K562 (cell line): ENCODE results near the gene SIRPB2. TPM values are rescaled to one million over a fixed set of nuclear protein-coding genes. Genes with fewer than 3 reads are reported as not detected.

Source experiments
- ATAC-seq: fragments of 200-7000 bp; cut with Tn5 transposase; 3 replicates; pipeline ENCODE4 v1.9.1; 2020; ENCODE audit warnings: moderate library complexity
- BruUV-seq: library from RNA; stranded (reverse); fragments of 400-500 nt; replicated peaks from 2 replicates; lab custom pipeline; 2021; lab: Mats Ljungman, UMichigan
- CTCF ChIA-PET: fragments of 300-600 bp; formaldehyde crosslinking; extraction: SDS; loops from one replicate; lab custom pipeline; 2021; ENCODE audit warnings: low intra/inter-chr PET ratio; lab: Yijun Ruan, JAX
- POLR2A ChIA-PET: fragments of 300-600, 350-650 bp; sonication (Branson Sonifier 250); formaldehyde crosslinking; extraction: SDS; loops from one replicate; lab custom pipeline; 2021; ENCODE audit warnings: antibody characterized with exemption, inconsistent platforms; lab: Yijun Ruan, JAX
- DNase-seq, 4 experiments: peaks; one replicate each; pipeline versions ENCODE4 v3.0.0 to v3.0.0-alpha.2; 2011 to 2018; ENCODE audit warnings: low spot score in 3 of 4, mixed read lengths in 3 of 4; ENCODE audit errors: extremely low read depth in 1 of 4
- FAIRE-seq: peaks from 2 replicates; lab custom pipeline; 2011; peaks lifted over from hg19 to GRCh38; lab: Jason Lieb, UNC
- H2AFZ ChIP-seq: 2 replicates; pipeline ENCODE4 v1.6.0; 2011; ENCODE audit warnings: low read depth, low read length, control low read depth, inconsistent platforms
- H3K27ac ChIP-seq: fragments of 200-600 bp; 3 replicates; pipeline ENCODE4 v1.8.0; 2011; ENCODE audit warnings: low read depth, mild to moderate bottlenecking, control low read depth, inconsistent platforms, low read length, moderate library complexity, mixed read lengths; ENCODE audit errors: extremely low read depth
- H3K27me3 ChIP-seq, 2 experiments: fragments of 300-600 bp in 1 of 2; 2 replicates in 1 of 2; 3 replicates in 1 of 2; pipeline versions ENCODE4 v1.6.0 to v1.8.0; 2011; ENCODE audit warnings: inconsistent platforms in 2 of 2, low read length in 2 of 2, mild to moderate bottlenecking in 1 of 2, mixed read lengths in 1 of 2, moderate library complexity in 1 of 2; ENCODE audit not compliant: control insufficient read depth in 2 of 2, insufficient read depth in 2 of 2
- H3K36me3 ChIP-seq: fragments of 300-600 bp; 3 replicates; pipeline ENCODE4 v1.8.0; 2011; ENCODE audit warnings: mild to moderate bottlenecking, low read length, inconsistent platforms; ENCODE audit not compliant: control insufficient read depth, insufficient read depth
- H3K4me1 ChIP-seq, 2 experiments: fragments of 200-600 bp in 1 of 2; replicated peaks in 1 of 2; 2 replicates in 1 of 2; 3 replicates in 1 of 2; pipeline versions ENCODE4 v1.5.1 to v1.8.0; 2011; ENCODE audit warnings: inconsistent platforms in 2 of 2, low read length in 2 of 2, mild to moderate bottlenecking in 1 of 2, mixed read lengths in 1 of 2, moderate library complexity in 1 of 2; ENCODE audit not compliant: control insufficient read depth in 2 of 2, insufficient read depth in 2 of 2
- H3K4me2 ChIP-seq: 2 replicates; pipeline ENCODE4 v1.6.1; 2011; ENCODE audit warnings: low read length, control low read depth, inconsistent platforms, mixed read lengths; ENCODE audit not compliant: insufficient read depth
- H3K4me3 ChIP-seq: fragments of 200-600 bp; sonication (generic), shearing (Covaris generic); 2 replicates; pipeline ENCODE4 v1.5.1; 2016; ENCODE audit warnings: control low read depth, inconsistent platforms
- H3K79me2 ChIP-seq: fragments of 200-600 bp; 3 replicates; pipeline ENCODE4 v1.8.0; 2011; ENCODE audit warnings: low read length, inconsistent platforms; ENCODE audit not compliant: control insufficient read depth, insufficient read depth
- H3K9ac ChIP-seq, 2 experiments: 2 replicates each; pipeline versions ENCODE4 v1.6.0 to v1.6.1; 2011; ENCODE audit warnings: low read depth in 2 of 2, low read length in 2 of 2, control low read depth in 1 of 2, inconsistent platforms in 1 of 2, mild to moderate bottlenecking in 1 of 2, mixed read lengths in 1 of 2; ENCODE audit not compliant: insufficient read depth in 1 of 2
- H3K9me1 ChIP-seq: one replicate; pipeline ENCODE4 v1.6.0; 2011; ENCODE audit warnings: inconsistent platforms, mild to moderate bottlenecking, low read length, moderate library complexity; ENCODE audit not compliant: control insufficient read depth, insufficient read depth
- H3K9me3 ChIP-seq: replicated peaks from 2 replicates; pipeline ENCODE4 v1.5.1; 2011; ENCODE audit warnings: low read depth, low read length, inconsistent platforms; ENCODE audit not compliant: control insufficient read depth, insufficient read depth
- H4K20me1 ChIP-seq: replicated peaks from 2 replicates; pipeline ENCODE4 v1.6.1; 2011; ENCODE audit warnings: low read length, inconsistent platforms, mixed read lengths; ENCODE audit not compliant: control insufficient read depth, insufficient read depth
- BHLHE40 ChIP-seq: IDR thresholded peaks from 2 replicates; pipeline ENCODE4 v1.6.1; 2011; ENCODE audit warnings: low read length, improper control_type of control experiment
- GATA2 ChIP-seq: sonication (generic); formaldehyde crosslinking; IDR thresholded peaks from 2 replicates; pipeline ENCODE4 v1.4.0; 2020; ENCODE audit warnings: mild to moderate bottlenecking, missing genetic modification reagents
- KLF16 ChIP-seq: IDR thresholded peaks from 2 replicates; pipeline ENCODE4 v1.6.1; 2016; ENCODE audit warnings: antibody characterized with exemption
- MAFF ChIP-seq: IDR thresholded peaks from 2 replicates; pipeline ENCODE4 v1.6.1; 2012; ENCODE audit warnings: low read length, improper control_type of control experiment
- MCM2 ChIP-seq: fragments of 450-650 bp; IDR thresholded peaks from 2 replicates; pipeline ENCODE4 v1.6.1; 2017; ENCODE audit warnings: low read depth, mild to moderate bottlenecking
- RB1 ChIP-seq: fragments of 450-650 bp; IDR thresholded peaks from 2 replicates; pipeline ENCODE4 v1.6.1; 2017; ENCODE audit warnings: low read depth, mild to moderate bottlenecking
- THRAP3 ChIP-seq: fragments of 450-650 bp; IDR thresholded peaks from 2 replicates; pipeline ENCODE4 v1.6.1; 2016; ENCODE audit warnings: mild to moderate bottlenecking, inconsistent platforms, borderline replicate concordance
- ZBTB7A ChIP-seq: IDR thresholded peaks from 2 replicates; pipeline ENCODE4 v1.6.1; 2011; ENCODE audit warnings: low read depth, mild to moderate bottlenecking, low read length, moderate library complexity, borderline replicate concordance; ENCODE audit not compliant: control insufficient read depth
- ZNF121 ChIP-seq: sonication (generic); formaldehyde crosslinking; conservative IDR thresholded peaks from 2 replicates; pipeline ENCODE4 v1.8.0; 2022; ENCODE audit warnings: missing genetic modification reagents
- ZNF311 ChIP-seq: fragments of 250-450 bp; sonication (Bioruptor Pico); IDR thresholded peaks from 2 replicates; pipeline ENCODE4 v1.4.0; 2020; ENCODE audit warnings: mild to moderate bottlenecking, moderate library complexity
- WGBS: fragments of 100-300 bp; shearing (Covaris generic); methylation state at CpG from one replicate; pipeline ENCODE4 v1.1.6; 2016; ENCODE audit warnings: low coverage, mixed read lengths; ENCODE audit not compliant: insufficient coverage; ENCODE audit errors: missing lambda C conversion rate; 5-methylcytosine and 5-hydroxymethylcytosine counted together
- in situ Hi-C: fragments of 300-500 bp; cut with MboI; formaldehyde crosslinking; loops from 4 replicates; pipeline ENCODE4 v1.15.0; 2018; ENCODE audit warnings: inconsistent platforms, mixed read lengths
- intact Hi-C: fragments of 100-400 bp; cut with micrococcal nuclease; formaldehyde crosslinking; loops from 2 replicates; pipeline ENCODE4 v1.14.2; 2022
- polyA plus RNA-seq, 8 experiments: library from polyadenylated mRNA; depleted of rRNA in 4 of 8; stranded (reverse) in 5 of 8; unstranded in 3 of 8; fragments of >200 nt; fragmentation: Nextera tagmentation in 2 of 8; fragmentation: Illumina TruSeq in 1 of 8; extraction: Ambion mirVana in 2 of 8; extraction: Trizol in 1 of 8; gene quantifications; 2 replicates each; pipeline versions ENCODE4 v1.2.1 to v1.2.3, GENCODE V29; 2011 to 2014; ENCODE audit warnings: inconsistent platforms in 1 of 8, missing spikeins in 1 of 8
- total RNA-seq, 7 experiments: library from RNA; depleted of rRNA in 6 of 7; stranded (reverse); fragments of >200 nt in 6 of 7; fragmentation: Illumina TruSeq in 2 of 7; extraction: Trizol in 2 of 7; gene quantifications; 2 replicates each; pipeline versions ENCODE4 v1.2.1 to v1.2.3, GENCODE V29; 2011 to 2021; ENCODE audit warnings: low replicate concordance in 1 of 7
- TF ChIP-seq, protein P1 (sequence below): sonication (generic); formaldehyde crosslinking; IDR thresholded peaks from 2 replicates; pipeline ENCODE4 v1.8.1; 2023; ENCODE audit warnings: mild to moderate bottlenecking, missing genetic modification reagents
- TF ChIP-seq, protein P2 (sequence below): sonication (generic); formaldehyde crosslinking; IDR thresholded peaks from 2 replicates; pipeline ENCODE4 v1.8.0; 2023; ENCODE audit warnings: mild to moderate bottlenecking, missing genetic modification reagents
- TF ChIP-seq, protein P3 (sequence below): fragments of 250-450 bp; sonication (Bioruptor Pico); IDR thresholded peaks from 2 replicates; pipeline ENCODE4 v1.4.0; 2020; ENCODE audit warnings: mild to moderate bottlenecking, moderate library complexity, borderline replicate concordance

SIRPB2 gene
- total and polyA plus RNA-seq, 9 of the 15 experiments (the other 6 are each of a cell fraction or from before 2014, with no cell fraction given) = 0.07 TPM; not detected in 7

DNA sequence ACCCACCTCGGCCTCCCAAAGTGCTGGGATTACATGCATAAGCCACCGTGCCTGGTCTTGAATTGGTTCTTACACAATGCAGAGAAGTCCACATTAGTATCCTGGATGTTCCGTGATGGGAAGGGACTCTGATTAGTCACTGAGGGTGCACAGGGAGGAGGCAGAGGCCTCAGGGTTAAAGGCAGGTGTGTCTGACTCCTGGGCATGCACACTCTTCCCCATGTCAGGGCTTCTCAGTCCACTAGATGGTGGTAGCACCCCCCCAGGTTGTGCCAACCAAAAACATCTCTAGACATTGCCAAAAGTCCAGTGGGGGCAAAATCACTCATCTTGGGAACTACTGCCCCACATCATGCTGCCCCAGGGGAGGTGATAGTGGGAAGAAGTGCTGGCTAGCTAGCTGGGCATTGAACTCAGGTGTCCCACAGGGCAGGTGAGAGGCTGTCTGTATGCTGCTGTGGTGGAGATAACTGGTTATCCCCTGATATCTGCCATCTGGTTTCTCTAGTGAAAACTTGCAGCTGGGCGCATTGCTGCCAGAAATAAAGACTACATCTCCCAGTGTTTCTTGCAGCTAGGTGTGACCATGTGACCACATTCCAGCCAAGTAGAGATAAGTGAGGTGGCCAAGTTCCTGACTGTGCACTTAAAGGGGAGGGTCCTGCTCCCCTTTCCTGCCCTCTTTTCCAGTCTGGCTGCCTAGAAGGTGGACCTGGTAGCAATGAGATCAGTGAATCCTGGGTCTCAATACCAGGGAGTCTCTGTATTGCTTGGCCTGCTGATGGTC, 16.2 kb downstream of the SIRPB2 start:
- BruUV-seq = no TSS peak
- H3K27ac ChIP-seq = no peak overlapping the region
- H3K27me3 ChIP-seq = peaks cover 5 to 26% of the 10 kb centered on the region in 2 experiments
- H3K9me3 ChIP-seq = no peaks in the 10 kb centered on the region
- no peak overlapping the region for H3K4me2 ChIP-seq
- H3K9me1 ChIP-seq = no peaks in the 10 kb centered on the region
- H2AFZ ChIP-seq = peak overlapping the region; percentile 34; the same call in 1 of the 2 replicates
- 14% methylated on average over 3 of the region's 4 CpGs for WGBS
- H4K20me1 ChIP-seq = no peaks in the 10 kb centered on the region
- no peaks in the 10 kb centered on the region for H3K79me2 ChIP-seq
- H3K4me3 ChIP-seq = no peak overlapping the region
- intact Hi-C loops = no loop called here
- no peak overlapping the region for H3K9ac ChIP-seq
- DNase-seq (no peak), FAIRE-seq (peak; percentile 60), ATAC-seq (peak; percentile 56)
- ChIA-PET POLR2A (interaction anchor here (0.7 kb wide), 1 partner anchor 93 kb away, joined by 3 read pairs; no protein-coding TSS in a partner anchor), CTCF (interaction anchor here (0.9 kb wide), 1 partner anchor 28 kb away, joined by 4 read pairs; no protein-coding TSS in a partner anchor)
- peaks cover 4 to 16% of the 10 kb centered on the region in 2 experiments; a peak in 2 of 5 replicates for H3K4me1 ChIP-seq
- H3K36me3 ChIP-seq = no peaks in the 10 kb centered on the region
- in situ Hi-C loops = no loop called here
- no peak for TF ChIP-seq MCM2
- TF ChIP-seq ZNF121 (CRISPR knock-in tag) = no peak
- TF ChIP-seq GATA2 (CRISPR knock-in tag) = no peak
- TF ChIP-seq MAFF = no peak
- TF ChIP-seq ZBTB7A = no peak
- TF ChIP-seq, protein P1, sequence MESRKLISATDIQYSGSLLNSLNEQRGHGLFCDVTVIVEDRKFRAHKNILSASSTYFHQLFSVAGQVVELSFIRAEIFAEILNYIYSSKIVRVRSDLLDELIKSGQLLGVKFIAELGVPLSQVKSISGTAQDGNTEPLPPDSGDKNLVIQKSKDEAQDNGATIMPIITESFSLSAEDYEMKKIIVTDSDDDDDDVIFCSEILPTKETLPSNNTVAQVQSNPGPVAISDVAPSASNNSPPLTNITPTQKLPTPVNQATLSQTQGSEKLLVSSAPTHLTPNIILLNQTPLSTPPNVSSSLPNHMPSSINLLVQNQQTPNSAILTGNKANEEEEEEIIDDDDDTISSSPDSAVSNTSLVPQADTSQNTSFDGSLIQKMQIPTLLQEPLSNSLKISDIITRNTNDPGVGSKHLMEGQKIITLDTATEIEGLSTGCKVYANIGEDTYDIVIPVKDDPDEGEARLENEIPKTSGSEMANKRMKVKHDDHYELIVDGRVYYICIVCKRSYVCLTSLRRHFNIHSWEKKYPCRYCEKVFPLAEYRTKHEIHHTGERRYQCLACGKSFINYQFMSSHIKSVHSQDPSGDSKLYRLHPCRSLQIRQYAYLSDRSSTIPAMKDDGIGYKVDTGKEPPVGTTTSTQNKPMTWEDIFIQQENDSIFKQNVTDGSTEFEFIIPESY (CRISPR knock-in tag) = no peak
- no peak for TF ChIP-seq BHLHE40
- TF ChIP-seq KLF16 = no peak
- TF ChIP-seq ZNF311 (CRISPR knock-in tag) = no peak
- TF ChIP-seq, protein P2, sequence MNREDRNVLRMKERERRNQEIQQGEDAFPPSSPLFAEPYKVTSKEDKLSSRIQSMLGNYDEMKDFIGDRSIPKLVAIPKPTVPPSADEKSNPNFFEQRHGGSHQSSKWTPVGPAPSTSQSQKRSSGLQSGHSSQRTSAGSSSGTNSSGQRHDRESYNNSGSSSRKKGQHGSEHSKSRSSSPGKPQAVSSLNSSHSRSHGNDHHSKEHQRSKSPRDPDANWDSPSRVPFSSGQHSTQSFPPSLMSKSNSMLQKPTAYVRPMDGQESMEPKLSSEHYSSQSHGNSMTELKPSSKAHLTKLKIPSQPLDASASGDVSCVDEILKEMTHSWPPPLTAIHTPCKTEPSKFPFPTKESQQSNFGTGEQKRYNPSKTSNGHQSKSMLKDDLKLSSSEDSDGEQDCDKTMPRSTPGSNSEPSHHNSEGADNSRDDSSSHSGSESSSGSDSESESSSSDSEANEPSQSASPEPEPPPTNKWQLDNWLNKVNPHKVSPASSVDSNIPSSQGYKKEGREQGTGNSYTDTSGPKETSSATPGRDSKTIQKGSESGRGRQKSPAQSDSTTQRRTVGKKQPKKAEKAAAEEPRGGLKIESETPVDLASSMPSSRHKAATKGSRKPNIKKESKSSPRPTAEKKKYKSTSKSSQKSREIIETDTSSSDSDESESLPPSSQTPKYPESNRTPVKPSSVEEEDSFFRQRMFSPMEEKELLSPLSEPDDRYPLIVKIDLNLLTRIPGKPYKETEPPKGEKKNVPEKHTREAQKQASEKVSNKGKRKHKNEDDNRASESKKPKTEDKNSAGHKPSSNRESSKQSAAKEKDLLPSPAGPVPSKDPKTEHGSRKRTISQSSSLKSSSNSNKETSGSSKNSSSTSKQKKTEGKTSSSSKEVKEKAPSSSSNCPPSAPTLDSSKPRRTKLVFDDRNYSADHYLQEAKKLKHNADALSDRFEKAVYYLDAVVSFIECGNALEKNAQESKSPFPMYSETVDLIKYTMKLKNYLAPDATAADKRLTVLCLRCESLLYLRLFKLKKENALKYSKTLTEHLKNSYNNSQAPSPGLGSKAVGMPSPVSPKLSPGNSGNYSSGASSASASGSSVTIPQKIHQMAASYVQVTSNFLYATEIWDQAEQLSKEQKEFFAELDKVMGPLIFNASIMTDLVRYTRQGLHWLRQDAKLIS (CRISPR knock-in tag) = no peak
- no peak for TF ChIP-seq THRAP3
- no peak for TF ChIP-seq RB1
- TF ChIP-seq, protein P3, sequence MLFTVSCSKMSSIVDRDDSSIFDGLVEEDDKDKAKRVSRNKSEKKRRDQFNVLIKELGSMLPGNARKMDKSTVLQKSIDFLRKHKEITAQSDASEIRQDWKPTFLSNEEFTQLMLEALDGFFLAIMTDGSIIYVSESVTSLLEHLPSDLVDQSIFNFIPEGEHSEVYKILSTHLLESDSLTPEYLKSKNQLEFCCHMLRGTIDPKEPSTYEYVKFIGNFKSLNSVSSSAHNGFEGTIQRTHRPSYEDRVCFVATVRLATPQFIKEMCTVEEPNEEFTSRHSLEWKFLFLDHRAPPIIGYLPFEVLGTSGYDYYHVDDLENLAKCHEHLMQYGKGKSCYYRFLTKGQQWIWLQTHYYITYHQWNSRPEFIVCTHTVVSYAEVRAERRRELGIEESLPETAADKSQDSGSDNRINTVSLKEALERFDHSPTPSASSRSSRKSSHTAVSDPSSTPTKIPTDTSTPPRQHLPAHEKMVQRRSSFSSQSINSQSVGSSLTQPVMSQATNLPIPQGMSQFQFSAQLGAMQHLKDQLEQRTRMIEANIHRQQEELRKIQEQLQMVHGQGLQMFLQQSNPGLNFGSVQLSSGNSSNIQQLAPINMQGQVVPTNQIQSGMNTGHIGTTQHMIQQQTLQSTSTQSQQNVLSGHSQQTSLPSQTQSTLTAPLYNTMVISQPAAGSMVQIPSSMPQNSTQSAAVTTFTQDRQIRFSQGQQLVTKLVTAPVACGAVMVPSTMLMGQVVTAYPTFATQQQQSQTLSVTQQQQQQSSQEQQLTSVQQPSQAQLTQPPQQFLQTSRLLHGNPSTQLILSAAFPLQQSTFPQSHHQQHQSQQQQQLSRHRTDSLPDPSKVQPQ (CRISPR knock-in tag) = no peak
